CD4-positive, CD25-positive, alpha-beta regulatory T cell (primary cell): ENCODE data around the gene PDGFRA. TPM values are rescaled to one million over a fixed set of nuclear protein-coding genes. Genes with fewer than 3 reads are reported as not detected.
A peak's percentile ranks its signal among the peaks of the same experiment; 100 is the strongest.

Source experiments
- ATAC-seq, 2 donors: fragments of 150-1000 bp; cut with Tn5 transposase; one replicate each; pipeline ENCODE4 v1.10.0; 2021; ENCODE audit warnings: low read depth in 2 of 2, moderate number of reproducible peaks in 2 of 2, moderate library complexity in 1 of 2
- DNase-seq, 3 donors: peaks; one replicate each; pipeline versions ENCODE4 v3.0.0 to v3.0.0-alpha.2; 2012 to 2022; ENCODE audit warnings: mixed read lengths in 1 of 3
- H3K27ac ChIP-seq: one replicate; pipeline ENCODE4 v1.7.0; 2013; ENCODE audit warnings: mild to moderate bottlenecking, low read length; ENCODE audit not compliant: insufficient read depth, poor library complexity, severe bottlenecking
- H3K27me3 ChIP-seq: one replicate; pipeline ENCODE4 v1.7.0; 2013; ENCODE audit warnings: low read length; ENCODE audit not compliant: control insufficient read depth, insufficient read depth
- H3K36me3 ChIP-seq: one replicate; pipeline ENCODE4 v1.7.0; 2013; ENCODE audit warnings: mild to moderate bottlenecking, low read length, moderate library complexity; ENCODE audit not compliant: control insufficient read depth, insufficient read depth
- H3K4me1 ChIP-seq: 2 replicates; pipeline ENCODE4 v1.7.0; 2013; ENCODE audit warnings: mild to moderate bottlenecking, low read length; ENCODE audit not compliant: insufficient read depth, control insufficient read depth, poor library complexity, severe bottlenecking
- H3K4me3 ChIP-seq: one replicate; pipeline ENCODE4 v1.7.0; 2013; ENCODE audit warnings: low read depth, mild to moderate bottlenecking, low read length, moderate library complexity
- H3K9me3 ChIP-seq, 2 experiments: 1 replicate in 1 of 2; 2 replicates in 1 of 2; pipeline ENCODE4 v1.7.0; 2013; ENCODE audit warnings: low read length in 2 of 2, mild to moderate bottlenecking in 1 of 2, moderate library complexity in 1 of 2; ENCODE audit not compliant: control insufficient read depth in 2 of 2
- H3K27ac Mint-ChIP-seq, 3 donors: one replicate each; pipeline ENCODE4 v1.8.0; 2020 to 2022; ENCODE audit warnings: mild to moderate bottlenecking in 3 of 3, mixed read lengths in 3 of 3, moderate library complexity in 2 of 3
- H3K27me3 Mint-ChIP-seq: one replicate; pipeline ENCODE4 v1.8.0; 2022; ENCODE audit warnings: mild to moderate bottlenecking, mixed read lengths
- H3K36me3 Mint-ChIP-seq: one replicate; pipeline ENCODE4 v1.8.0; 2020; ENCODE audit warnings: mixed read lengths
- H3K4me1 Mint-ChIP-seq, 4 donors: one replicate each; pipeline ENCODE4 v1.8.0; 2020 to 2022; ENCODE audit warnings: mixed read lengths in 4 of 4, mild to moderate bottlenecking in 1 of 4
- H3K4me3 Mint-ChIP-seq, 4 donors: one replicate each; pipeline ENCODE4 v1.8.0; 2020 to 2022; ENCODE audit warnings: mild to moderate bottlenecking in 4 of 4, mixed read lengths in 4 of 4, moderate library complexity in 3 of 4
- H3K9me3 Mint-ChIP-seq, 7 donors: one replicate each; pipeline ENCODE4 v1.8.0; 2020 to 2022; ENCODE audit warnings: mixed read lengths in 7 of 7, mild to moderate bottlenecking in 3 of 7, moderate library complexity in 2 of 7
- polyA plus RNA-seq, 4 donors: library from polyadenylated mRNA; unstranded; fragments of 300-500 nt; fragmentation: Illumina TruSeq; gene quantifications; one replicate each; pipeline ENCODE4 v1.2.3, GENCODE V29; 2021
- total RNA-seq: library from RNA; stranded (reverse); gene quantifications from one replicate; pipeline ENCODE4 v1.2.3, GENCODE V29; 2022

Gene PDGFRA
- total and polyA plus RNA-seq, 5 donors from 2014 or later, result not detected

- peaks cover 0 to 2% (median 0%) of the 10 kb centered on the region in 7 donors for H3K9me3 Mint-ChIP-seq
- H3K27me3 Mint-ChIP-seq, result no peaks in the 10 kb centered on the region
These were observed 42.4 kb downstream of the PDGFRA start for GRCh38 chr4:54271464-54271863.

GRCh38 chr4:54272051-54272450 is 43.0 kb downstream of the PDGFRA start:
- H3K4me3 Mint-ChIP-seq, result no peak overlapping the region
- H3K27me3 Mint-ChIP-seq, result no peaks in the 10 kb centered on the region
- H3K27ac ChIP-seq, result no peak overlapping the region
- peaks cover 0 to 2% (median 0%) of the 10 kb centered on the region in 7 donors for H3K9me3 Mint-ChIP-seq
- no peaks in the 10 kb centered on the region for H3K4me1 ChIP-seq
- no peaks in the 10 kb centered on the region for H3K4me1 Mint-ChIP-seq
- no peak overlapping the region for H3K27ac Mint-ChIP-seq
- H3K9me3 ChIP-seq, result no peaks in the 10 kb centered on the region
- H3K36me3 ChIP-seq, result no peaks in the 10 kb centered on the region
- no peak for ATAC-seq
- DNase-seq, result no peak
- no peak overlapping the region for H3K4me3 ChIP-seq
- no peaks in the 10 kb centered on the region for H3K27me3 ChIP-seq
- H3K36me3 Mint-ChIP-seq, result no peaks in the 10 kb centered on the region

More at GRCh38 chr4:54271464-54271863, 42.4 kb downstream of the PDGFRA start:
- H3K4me3 ChIP-seq, result no peak overlapping the region
- H3K4me1 ChIP-seq, result no peaks in the 10 kb centered on the region
- no peak overlapping the region for H3K27ac ChIP-seq
- H3K4me1 Mint-ChIP-seq, result no peaks in the 10 kb centered on the region
- H3K36me3 ChIP-seq, result no peaks in the 10 kb centered on the region
- no peaks in the 10 kb centered on the region for H3K9me3 ChIP-seq
- H3K4me3 Mint-ChIP-seq, result no peak overlapping the region
- no peaks in the 10 kb centered on the region for H3K36me3 Mint-ChIP-seq
- no peak overlapping the region for H3K27ac Mint-ChIP-seq
- H3K27me3 ChIP-seq, result no peaks in the 10 kb centered on the region
- ATAC-seq, result no peak
- no peak for DNase-seq

GRCh38 chr4:54274264-54274663 is 45.2 kb downstream of the PDGFRA start:
- H3K27me3 ChIP-seq, result no peaks in the 10 kb centered on the region
- no peaks in the 10 kb centered on the region for H3K36me3 ChIP-seq
- H3K4me1 Mint-ChIP-seq, result no peaks in the 10 kb centered on the region
- ATAC-seq (no peak), DNase-seq (no peak)
- no peaks in the 10 kb centered on the region for H3K36me3 Mint-ChIP-seq
- H3K27ac ChIP-seq, result no peak overlapping the region
- H3K4me3 Mint-ChIP-seq, result no peak overlapping the region
- peaks cover 8% of the 10 kb centered on the region for H3K27me3 Mint-ChIP-seq
- H3K9me3 ChIP-seq, result no peaks in the 10 kb centered on the region
- no peak overlapping the region for H3K27ac Mint-ChIP-seq
- no peak overlapping the region for H3K4me3 ChIP-seq
- peaks cover 0 to 3% (median 0%) of the 10 kb centered on the region in 7 donors for H3K9me3 Mint-ChIP-seq
- H3K4me1 ChIP-seq, result no peaks in the 10 kb centered on the region

- no peaks in the 10 kb centered on the region for H3K4me1 ChIP-seq
- ATAC-seq, result no peak
- H3K27me3 Mint-ChIP-seq, result peaks cover 8% of the 10 kb centered on the region
- no peak overlapping the region for H3K27ac ChIP-seq
- H3K27me3 ChIP-seq, result no peaks in the 10 kb centered on the region
- DNase-seq, result no peak
- H3K4me1 Mint-ChIP-seq, result no peaks in the 10 kb centered on the region
- no peaks in the 10 kb centered on the region for H3K9me3 ChIP-seq
- H3K9me3 Mint-ChIP-seq, result peaks cover 0 to 3% (median 0%) of the 10 kb centered on the region in 7 donors
- no peak overlapping the region for H3K4me3 Mint-ChIP-seq
- no peak overlapping the region for H3K27ac Mint-ChIP-seq
- H3K36me3 ChIP-seq, result no peaks in the 10 kb centered on the region
- no peak overlapping the region for H3K4me3 ChIP-seq
- no peaks in the 10 kb centered on the region for H3K36me3 Mint-ChIP-seq
These were observed 45.9 kb downstream of the PDGFRA start for GRCh38 chr4:54274795-54275665.

- Histone ChIP-seq H3K4me3 (no peak overlapping the region), H3K36me3 (no peaks in the 10 kb centered on the region), H3K4me1 (no peaks in the 10 kb centered on the region), H3K9me3 (no peaks in the 10 kb centered on the region), H3K27me3 (no peaks in the 10 kb centered on the region), H3K27ac (no peak overlapping the region)
- no peaks in the 10 kb centered on the region for H3K36me3 Mint-ChIP-seq
- H3K4me1 Mint-ChIP-seq, result no peaks in the 10 kb centered on the region
- H3K27ac Mint-ChIP-seq, result no peak overlapping the region
- DNase-seq (no peak), ATAC-seq (no peak)
- peaks cover 0 to 3% (median 0%) of the 10 kb centered on the region in 7 donors for H3K9me3 Mint-ChIP-seq
- no peak overlapping the region for H3K4me3 Mint-ChIP-seq
- peaks cover 8% of the 10 kb centered on the region for H3K27me3 Mint-ChIP-seq
These were observed 47.7 kb downstream of the PDGFRA start for GRCh38 chr4:54276641-54277430.

- no peaks in the 10 kb centered on the region for H3K27me3 ChIP-seq
- Mint-ChIP-seq H3K36me3 (no peaks in the 10 kb centered on the region), H3K4me3 (no peak overlapping the region), H3K27ac (no peak overlapping the region), H3K9me3 (peaks cover 0 to 6% (median 4%) of the 10 kb centered on the region in 7 donors), H3K4me1 (no peaks in the 10 kb centered on the region), H3K27me3 (peaks cover 8% of the 10 kb centered on the region)
- peak in 1 of 3 donors; percentile 69 for DNase-seq
- H3K27ac ChIP-seq, result no peak overlapping the region
- ATAC-seq, result no peak
- H3K9me3 ChIP-seq, result peaks cover 0 to under 1% of the 10 kb centered on the region in 2 experiments
- no peaks in the 10 kb centered on the region for H3K4me1 ChIP-seq
- H3K36me3 ChIP-seq, result no peaks in the 10 kb centered on the region
- no peak overlapping the region for H3K4me3 ChIP-seq
These were observed 48.6 kb downstream of the PDGFRA start for GRCh38 chr4:54277691-54278090.

- no peak overlapping the region for H3K4me3 Mint-ChIP-seq
- no peaks in the 10 kb centered on the region for H3K4me1 ChIP-seq
These were observed 49.1 kb downstream of the PDGFRA start for GRCh38 chr4:54278216-54278615.

More at GRCh38 chr4:54278216-54278615, 49.1 kb downstream of the PDGFRA start:
- H3K36me3 ChIP-seq, result no peaks in the 10 kb centered on the region
- Mint-ChIP-seq H3K36me3 (no peaks in the 10 kb centered on the region), H3K9me3 (peaks cover 0 to 6% (median 4%) of the 10 kb centered on the region in 7 donors), H3K4me1 (no peaks in the 10 kb centered on the region), H3K27me3 (peaks cover 8% of the 10 kb centered on the region), H3K27ac (no peak overlapping the region)
- ATAC-seq, result no peak
- H3K27ac ChIP-seq, result no peak overlapping the region
- H3K27me3 ChIP-seq, result no peaks in the 10 kb centered on the region
- peaks cover 0 to 6% of the 10 kb centered on the region in 2 experiments for H3K9me3 ChIP-seq
- DNase-seq, result no peak
- H3K4me3 ChIP-seq, result no peak overlapping the region
